HG03342 (cell line): ENCODE data around the gene SLC25A36.

Experiments
- ATAC-seq: cut with Tn5 transposase; IDR thresholded peaks from one replicate; pipeline ENCODE4 v1.9.1; 2021; ENCODE audit warnings: mild to moderate bottlenecking, moderate library complexity; ENCODE audit not compliant: unreplicated experiment

Gene SLC25A36, protein sequence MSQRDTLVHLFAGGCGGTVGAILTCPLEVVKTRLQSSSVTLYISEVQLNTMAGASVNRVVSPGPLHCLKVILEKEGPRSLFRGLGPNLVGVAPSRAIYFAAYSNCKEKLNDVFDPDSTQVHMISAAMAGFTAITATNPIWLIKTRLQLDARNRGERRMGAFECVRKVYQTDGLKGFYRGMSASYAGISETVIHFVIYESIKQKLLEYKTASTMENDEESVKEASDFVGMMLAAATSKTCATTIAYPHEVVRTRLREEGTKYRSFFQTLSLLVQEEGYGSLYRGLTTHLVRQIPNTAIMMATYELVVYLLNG

GRCh38 chr3:140941434-140942220 is at the start of gene SLC25A36:
SLC25A36 (plus strand) TSS chr3:140941836; CDS start chr3:140942055, 219 bp downstream.
- ATAC-seq: peak; percentile 97

DNA sequence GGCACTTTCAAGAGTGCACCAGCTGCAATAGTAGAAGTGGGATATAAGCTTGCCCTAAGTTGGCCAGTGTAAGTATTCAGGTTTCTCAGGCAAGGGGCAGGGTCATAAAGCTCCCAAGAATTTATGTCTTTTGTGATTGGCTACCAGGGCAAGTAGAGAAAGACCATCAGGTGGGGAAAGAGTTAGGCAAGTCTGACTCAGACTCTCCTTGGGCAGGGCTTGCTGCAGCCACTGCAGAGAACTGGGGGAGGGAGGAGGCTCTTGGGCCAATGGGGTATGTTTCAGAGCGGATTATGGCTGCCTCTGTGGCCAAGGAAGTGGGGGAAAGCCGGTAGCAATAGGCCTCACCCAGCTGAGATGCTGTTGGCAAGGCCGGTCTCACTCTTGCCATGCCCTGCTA is 44.6 kb upstream of the SLC25A36 start:
- no peak for ATAC-seq

DNA sequence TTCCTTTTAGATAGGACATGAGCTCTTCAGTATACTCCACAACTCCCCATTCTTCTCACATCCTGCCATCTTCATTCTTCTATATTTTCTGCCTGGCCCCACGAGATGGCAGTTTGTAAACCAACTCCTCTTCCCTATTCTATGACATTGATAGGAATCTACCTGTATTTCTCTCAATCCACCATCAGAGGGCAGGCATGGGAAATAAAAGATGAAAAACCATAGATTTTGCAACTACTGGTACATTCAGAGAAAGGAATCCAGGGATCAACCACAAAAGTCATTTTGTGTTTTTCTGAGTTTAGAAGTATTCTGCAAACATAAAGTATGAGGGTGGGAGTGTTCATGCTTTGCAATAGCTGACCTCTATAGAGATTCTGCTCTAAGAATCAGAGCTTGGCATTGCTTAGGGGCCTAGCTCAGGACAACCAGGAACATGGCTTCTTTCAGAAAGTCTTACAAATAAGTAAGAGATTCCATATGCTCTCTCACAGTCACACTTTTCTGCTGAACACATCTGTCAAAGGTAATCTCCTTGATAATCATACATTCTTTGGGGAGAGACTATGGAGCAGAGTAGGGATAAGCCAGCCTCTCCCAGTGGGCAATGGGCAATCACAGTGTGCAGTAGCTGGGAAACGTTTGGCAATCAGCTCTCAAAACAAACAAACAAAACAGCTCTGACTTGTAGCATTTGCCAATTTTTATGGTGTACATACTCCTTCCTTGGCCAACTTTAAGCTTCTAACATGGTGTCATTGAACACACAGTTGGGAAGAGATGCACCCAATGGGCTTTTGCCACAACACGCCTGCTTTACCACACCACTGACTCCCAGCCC is 43.1 kb upstream of the SLC25A36 start:
- ATAC-seq: peak; percentile 69

- ATAC-seq: no peak
Observed at GRCh38 chr3:140899363-140899762, 42.3 kb upstream of the SLC25A36 start.

DNA sequence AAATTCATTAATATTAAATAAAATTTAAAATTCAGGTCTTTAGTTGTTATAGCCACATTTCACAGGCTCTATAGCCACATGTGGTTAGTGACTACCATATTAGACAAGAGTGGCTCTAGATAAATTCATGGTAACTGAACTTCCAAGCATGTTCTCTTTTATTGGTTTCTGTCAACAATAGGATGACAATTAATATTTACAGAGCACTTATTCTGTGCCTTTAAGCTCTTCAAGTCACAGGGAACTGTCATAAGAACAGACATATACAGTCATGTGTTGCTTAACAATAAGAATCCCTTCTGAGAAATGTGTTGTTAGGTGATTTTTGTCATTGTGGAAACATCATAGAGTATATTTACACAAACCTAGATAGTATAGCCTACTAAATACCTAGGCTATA is 38.8 kb upstream of the SLC25A36 start:
- ATAC-seq: no peak

GRCh38 chr3:140903196-140903595 is 38.4 kb upstream of the SLC25A36 start:
- ATAC-seq: no peak

GRCh38 chr3:140904521-140904920 is 37.1 kb upstream of the SLC25A36 start:
- ATAC-seq: no peak

DNA sequence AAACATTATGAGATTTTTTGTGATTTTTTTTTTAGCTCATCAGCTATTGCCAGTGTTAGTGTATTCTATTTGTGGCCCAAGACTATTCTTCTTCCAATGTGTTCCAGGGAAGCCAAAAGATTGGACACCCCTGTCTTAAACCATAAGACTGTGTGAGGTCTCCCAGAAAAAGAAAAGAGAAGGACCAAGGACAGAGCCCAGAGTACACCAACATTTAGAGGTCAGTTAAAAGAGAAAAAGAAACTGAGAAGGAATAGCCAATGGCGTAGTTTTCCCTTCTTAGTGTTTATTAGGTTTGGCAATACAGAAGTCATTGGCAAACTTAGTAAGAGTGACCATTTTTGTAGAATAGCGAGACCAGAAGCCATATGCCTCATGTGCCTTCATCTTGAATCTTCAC is 36.1 kb upstream of the SLC25A36 start:
- no peak for ATAC-seq

- ATAC-seq: no peak
Observed at GRCh38 chr3:140906785-140907184, 34.9 kb upstream of the SLC25A36 start.

GRCh38 chr3:140910860-140911259 is 30.8 kb upstream of the SLC25A36 start:
- no peak for ATAC-seq

DNA sequence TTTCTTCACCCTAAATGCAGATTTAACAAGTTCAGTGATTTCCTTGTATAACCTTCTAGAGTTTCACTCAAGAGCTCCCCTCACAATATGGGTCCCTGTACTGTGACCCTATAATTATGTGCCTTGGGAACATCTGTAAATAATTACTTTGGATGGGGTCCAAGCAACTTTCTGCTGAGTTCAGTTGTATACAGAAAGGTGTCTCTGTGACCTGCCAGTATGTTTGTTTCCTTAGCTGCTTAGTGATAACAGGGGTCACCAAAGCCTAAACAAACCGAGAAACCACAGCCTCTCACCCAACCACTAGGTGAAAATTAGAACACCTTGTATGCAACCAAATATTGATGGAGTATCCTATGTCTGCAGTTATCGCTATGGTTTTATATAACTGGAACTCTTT is 29.8 kb upstream of the SLC25A36 start:
- ATAC-seq: no peak

GRCh38 chr3:140913728-140914127 is 27.9 kb upstream of the SLC25A36 start:
- ATAC-seq: no peak

GRCh38 chr3:140914384-140914945 is 27.2 kb upstream of the SLC25A36 start:
- no peak for ATAC-seq

GRCh38 chr3:140916603-140917002 is 25.0 kb upstream of the SLC25A36 start:
- ATAC-seq: no peak

GRCh38 chr3:140917772-140918171 is 23.9 kb upstream of the SLC25A36 start:
- ATAC-seq: no peak

GRCh38 chr3:140920029-140920428 is 21.6 kb upstream of the SLC25A36 start:
- no peak for ATAC-seq

- no peak for ATAC-seq
Observed at GRCh38 chr3:140922634-140923033, 19.0 kb upstream of the SLC25A36 start.

DNA sequence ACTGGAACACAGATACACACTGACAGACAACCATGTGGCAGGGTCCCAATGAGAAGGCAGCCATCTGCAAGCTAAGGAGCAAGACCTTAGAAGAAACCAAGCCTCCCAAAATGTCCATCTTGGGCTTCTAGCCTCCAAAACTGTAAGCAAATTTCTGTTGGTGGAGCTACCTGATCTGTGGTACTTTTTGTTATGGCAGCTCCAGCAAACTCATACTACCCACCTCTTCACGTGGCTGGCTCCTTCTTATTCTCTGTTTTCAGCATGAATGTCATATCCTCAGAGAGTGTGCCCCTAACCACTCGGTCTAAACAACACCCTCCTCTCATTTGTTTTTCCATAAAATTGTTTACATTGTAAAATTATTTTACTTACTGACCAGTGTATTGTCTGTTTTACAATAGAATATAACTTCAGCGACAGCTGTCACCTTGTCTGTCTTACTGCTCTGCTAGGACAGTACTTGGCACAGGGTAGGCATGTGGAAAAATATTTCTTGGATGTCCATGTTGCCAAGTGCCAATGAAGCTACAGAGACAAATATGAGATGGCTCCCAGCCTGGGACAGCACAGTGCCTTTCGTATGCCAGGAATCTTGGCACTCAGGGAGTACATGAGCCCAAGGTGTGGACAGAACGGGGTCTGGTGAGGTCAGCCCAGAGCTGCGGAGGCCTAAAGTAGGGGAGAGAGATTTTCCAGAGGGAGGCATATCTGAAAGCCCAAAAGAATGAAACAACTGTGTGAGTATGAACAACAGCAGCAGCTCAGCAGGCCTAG is 17.4 kb upstream of the SLC25A36 start:
- no peak for ATAC-seq

- no peak for ATAC-seq
Observed at GRCh38 chr3:140927279-140928069, 14.2 kb upstream of the SLC25A36 start.

DNA sequence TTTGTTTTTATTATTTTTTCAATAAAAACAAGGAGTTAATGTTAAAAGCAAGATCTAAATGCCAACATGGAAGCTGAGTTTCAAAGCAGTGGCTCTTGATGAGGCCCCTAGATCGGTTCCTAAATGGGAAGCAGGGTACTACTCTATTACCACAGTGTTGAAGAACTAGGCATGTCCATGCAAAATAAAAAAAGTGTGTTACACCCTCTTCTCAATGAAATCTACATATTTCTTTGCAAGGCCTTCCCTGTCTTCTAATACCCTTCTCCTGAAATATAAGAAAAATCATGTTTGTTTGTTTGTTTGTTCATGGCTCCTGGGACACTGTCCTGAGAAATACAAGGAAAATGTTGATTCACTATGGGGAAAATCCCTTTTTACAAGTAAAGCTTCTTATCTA is 12.2 kb upstream of the SLC25A36 start:
- ATAC-seq: no peak
